Measurements from ENCODE around the gene TLX2. TPM values are rescaled to one million over a fixed set of nuclear protein-coding genes. Genes with fewer than 3 reads are reported as not detected.

Gene TLX2
- total and polyA plus RNA-seq, 2 of the 4 experiments (the other 2 are of a cell fraction) = not detected

- BruUV-seq (replicated peaks) = no TSS peak
- CTCF ChIA-PET = no interaction called here
- Histone ChIP-seq H3K79me1 (ENCODE audit: low read depth in 1 of 2, low read length in 2 of 2) (peaks cover 6 to 11% of the 10 kb centered on the region in 2 experiments), H2AK5ac (ENCODE audit: low read depth, low read length) (no peak overlapping the region), H3K4ac (ENCODE audit: low read depth, low read length) (no peak overlapping the region), H4K91ac (ENCODE audit: insufficient read depth, low read depth, low read length) (no peak overlapping the region), H3K4me1 (ENCODE audit: control insufficient read depth, insufficient read depth, low read length) (peaks cover 1% of the 10 kb centered on the region; the same call in 1 of the 2 replicates), H3K14ac (replicated peaks; ENCODE audit: low read depth, low read length) (no peak overlapping the region), H2BK5ac (ENCODE audit: low read depth, low read length, poor library complexity, severe bottlenecking) (no peak overlapping the region), H3K23ac (ENCODE audit: low read depth, low read length) (no peak overlapping the region), H4K8ac (ENCODE audit: low read depth in 2 of 2, low read length in 2 of 2) (no peak overlapping the region), H2AFZ (replicated peaks; ENCODE audit: low read length, poor library complexity) (peak overlapping the region; percentile 16), H3K4me3 (ENCODE audit: insufficient read depth, low read depth, low read length) (no peak overlapping the region), H3K27ac (ENCODE audit: insufficient read depth, low read length) (no peak overlapping the region), H3K56ac (ENCODE audit: extremely low read depth, insufficient read depth, low read length) (no peak overlapping the region), H3K4me2 (ENCODE audit: low read depth, low read length) (no peak overlapping the region), H2BK120ac (ENCODE audit: low read depth, low read length) (no peak overlapping the region), H3K9me3 (ENCODE audit: control insufficient read depth, insufficient read depth, low read length) (no peaks in the 10 kb centered on the region), H4K5ac (ENCODE audit: low read depth, low read length) (no peak overlapping the region), H2BK15ac (ENCODE audit: low read depth, low read length) (no peak overlapping the region), H4K20me1 (ENCODE audit: insufficient read depth, low read length) (no peaks in the 10 kb centered on the region), H3K9me1 (ENCODE audit: insufficient read depth, low read length) (peaks cover 1% of the 10 kb centered on the region), H3K27me3 (ENCODE audit: control insufficient read depth, insufficient read depth, low read length) (no peaks in the 10 kb centered on the region), H3K36me3 (ENCODE audit: control insufficient read depth, insufficient read depth, low read length) (peaks cover 31% of the 10 kb centered on the region), H3K9ac (ENCODE audit: low read depth, low read length) (no peak overlapping the region), H3K18ac (ENCODE audit: low read depth, low read length) (no peak overlapping the region), H2BK20ac (ENCODE audit: low read depth, low read length) (no peak overlapping the region), H2AK9ac (replicated peaks; ENCODE audit: low read depth, low read length, poor library complexity) (no peak overlapping the region)
- POLR2A ChIA-PET (ENCODE audit: unreplicated experiment) = no interaction called here
- dilution Hi-C loops (cut with HindIII; ENCODE audit: low sequenced_read_pairs, unreplicated experiment) = no loop called here
- in situ Hi-C loops (cut with MboI; ENCODE audit: low sequenced_read_pairs) = no loop called here
- no peak for DNase-seq
- no peak for ATAC-seq (ENCODE audit: low read depth)
- WGBS, 2 experiments (ENCODE audit: extremely low coverage in 2 of 2, insufficient read length in 1 of 2) = 95% methylated on average over 14 of the region's 23 CpGs; no CpG with 5 or more reads in 1 of the 2 experiments
- intact Hi-C loops (cut with micrococcal nuclease) = no loop called here
- no peak for TF ChIP-seq ELK1 (IDR thresholded peaks at IDR 0.05; ENCODE audit: borderline replicate concordance, low read depth, low read length)
- TF ChIP-seq SMC3 (IDR thresholded peaks at IDR 0.05; ENCODE audit: low read depth, low read length) = no peak
- TF ChIP-seq MXI1 (IDR thresholded peaks at IDR 0.05; ENCODE audit: borderline replicate concordance, low read depth, low read length) = no peak
- TF ChIP-seq BHLHE40 (IDR thresholded peaks at IDR 0.05; ENCODE audit: low read depth, low read length) = no peak
- TF ChIP-seq FOS (IDR thresholded peaks at IDR 0.05; ENCODE audit: low read depth, low read length) = no peak
- no peak for TF ChIP-seq MAZ (IDR thresholded peaks at IDR 0.05; ENCODE audit: borderline replicate concordance, low read depth, low read length)
- TF ChIP-seq RAD21 (IDR thresholded peaks at IDR 0.05; ENCODE audit: low read length) = no peak
- TF ChIP-seq CEBPB (IDR thresholded peaks at IDR 0.05; ENCODE audit: low read depth, low read length) = no peak
- no peak for TF ChIP-seq CTCF (conservative IDR thresholded peaks at IDR 0.05; ENCODE audit: low read depth, low read length)
- no peak for TF ChIP-seq RFX5 (IDR thresholded peaks at IDR 0.05; ENCODE audit: low read depth, low read length)
These were observed 22.1 kb downstream of the TLX2 start for GRCh38 chr2:74536166-74536950.
